ENCODE data around the gene KLHL10. TPM values are rescaled to one million over a fixed set of nuclear protein-coding genes. Genes with fewer than 3 reads are reported as not detected.
"Not testable (repeated sequence)": the region's sequence is repeated elsewhere in the genome, so short reads cannot be mapped to it uniquely, and the experiment has no call there.

Gene KLHL10
- total RNA-seq, 2 experiments from 2014 or later: not detected

- POLR2A ChIA-PET: interaction anchor here (0.7 kb wide), 1 partner anchor 12 kb away, joined by 3 read pairs; the partner anchor contains the start of gene P3H4
- H3K4me1 ChIP-seq (ENCODE audit: insufficient read depth, low read length, poor library complexity, severe bottlenecking): no peaks in the 10 kb centered on the region
Observed at GRCh38 chr17:41823580-41823979, 14.0 kb upstream of the KLHL10 start.

DNA sequence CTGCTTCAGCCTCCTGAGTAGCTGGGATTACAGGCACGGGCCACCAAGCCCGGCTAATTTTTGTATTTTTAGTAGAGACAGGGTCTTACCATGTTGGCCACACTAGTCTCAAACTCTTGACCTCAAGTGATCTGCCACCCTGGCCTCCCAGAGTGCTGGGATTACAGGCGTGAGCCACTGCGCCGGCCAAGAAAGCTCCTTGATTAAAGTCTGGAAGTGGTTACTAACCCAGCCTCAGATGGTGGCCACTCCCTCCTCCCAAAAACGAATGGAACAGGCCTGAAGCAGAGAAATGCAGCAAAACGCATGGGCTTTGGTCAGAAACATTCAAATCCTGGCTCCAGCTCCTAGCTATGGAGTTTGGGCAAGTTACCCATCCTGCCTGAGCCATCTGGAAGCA lies 13.5 kb upstream of the KLHL10 start:
- no peaks in the 10 kb centered on the region for H3K9me3 ChIP-seq (ENCODE audit: low read length)
- no peaks in the 10 kb centered on the region for H3K4me1 ChIP-seq (ENCODE audit: insufficient read depth, low read length, poor library complexity, severe bottlenecking)
- no peaks in the 10 kb centered on the region for H4K20me1 ChIP-seq (ENCODE audit: insufficient read depth, low read length)
- CTCF ChIA-PET (ENCODE audit: unreplicated experiment): no interaction called here
- DNase-seq (ENCODE audit: low spot score): no peak
- no peaks in the 10 kb centered on the region for H3K79me2 ChIP-seq (ENCODE audit: insufficient read depth, low read depth, low read length)
- H3K27ac ChIP-seq (ENCODE audit: low read depth, low read length, poor library complexity, severe bottlenecking): no peak overlapping the region
- POLR2A ChIA-PET: no interaction called here
- H3K36me3 ChIP-seq (ENCODE audit: insufficient read depth, low read length): no peaks in the 10 kb centered on the region
- H3K4me2 ChIP-seq (ENCODE audit: low read length): no peak overlapping the region
- intact Hi-C loops (cut with micrococcal nuclease; ENCODE audit: unreplicated experiment): no loop called here
- H3K4me3 ChIP-seq (ENCODE audit: low read depth, low read length, poor library complexity, severe bottlenecking): no peak overlapping the region
- no TSS peak for BruUV-seq (replicated peaks)
- H3K9me2 ChIP-seq (ENCODE audit: insufficient read depth, low read length): no peaks in the 10 kb centered on the region
- TF ChIP-seq, protein P1, sequence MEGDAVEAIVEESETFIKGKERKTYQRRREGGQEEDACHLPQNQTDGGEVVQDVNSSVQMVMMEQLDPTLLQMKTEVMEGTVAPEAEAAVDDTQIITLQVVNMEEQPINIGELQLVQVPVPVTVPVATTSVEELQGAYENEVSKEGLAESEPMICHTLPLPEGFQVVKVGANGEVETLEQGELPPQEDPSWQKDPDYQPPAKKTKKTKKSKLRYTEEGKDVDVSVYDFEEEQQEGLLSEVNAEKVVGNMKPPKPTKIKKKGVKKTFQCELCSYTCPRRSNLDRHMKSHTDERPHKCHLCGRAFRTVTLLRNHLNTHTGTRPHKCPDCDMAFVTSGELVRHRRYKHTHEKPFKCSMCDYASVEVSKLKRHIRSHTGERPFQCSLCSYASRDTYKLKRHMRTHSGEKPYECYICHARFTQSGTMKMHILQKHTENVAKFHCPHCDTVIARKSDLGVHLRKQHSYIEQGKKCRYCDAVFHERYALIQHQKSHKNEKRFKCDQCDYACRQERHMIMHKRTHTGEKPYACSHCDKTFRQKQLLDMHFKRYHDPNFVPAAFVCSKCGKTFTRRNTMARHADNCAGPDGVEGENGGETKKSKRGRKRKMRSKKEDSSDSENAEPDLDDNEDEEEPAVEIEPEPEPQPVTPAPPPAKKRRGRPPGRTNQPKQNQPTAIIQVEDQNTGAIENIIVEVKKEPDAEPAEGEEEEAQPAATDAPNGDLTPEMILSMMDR (conservative IDR thresholded peaks at IDR 0.05; ENCODE audit: low read length): no peak
- no peak overlapping the region for H2AFZ ChIP-seq (ENCODE audit: low read length)

More at GRCh38 chr17:41823580-41823979, 14.0 kb upstream of the KLHL10 start:
- H3K9me2 ChIP-seq (ENCODE audit: insufficient read depth, low read length): no peaks in the 10 kb centered on the region
- TF ChIP-seq, protein P1 (conservative IDR thresholded peaks at IDR 0.05; ENCODE audit: low read length): no peak
- TF ChIP-seq EZH2phosphoT487 (IDR thresholded peaks at IDR 0.05; ENCODE audit: borderline replicate concordance, low read depth, low read length): no peak
- no peak overlapping the region for H3K27ac ChIP-seq (ENCODE audit: low read depth, low read length, poor library complexity, severe bottlenecking)
- H2AFZ ChIP-seq (ENCODE audit: low read length): no peak overlapping the region
- CTCF ChIA-PET (ENCODE audit: unreplicated experiment): no interaction called here
- no peak overlapping the region for H3K4me2 ChIP-seq (ENCODE audit: low read length)
- no TSS peak for BruUV-seq (replicated peaks)
- DNase-seq (ENCODE audit: low spot score): no peak
- H3K4me3 ChIP-seq (ENCODE audit: low read depth, low read length, poor library complexity, severe bottlenecking): no peak overlapping the region
- no peaks in the 10 kb centered on the region for H4K20me1 ChIP-seq (ENCODE audit: insufficient read depth, low read length)
- H3K36me3 ChIP-seq (ENCODE audit: insufficient read depth, low read length): no peaks in the 10 kb centered on the region
- intact Hi-C loops (cut with micrococcal nuclease; ENCODE audit: unreplicated experiment): no loop called here
- no peaks in the 10 kb centered on the region for H3K79me2 ChIP-seq (ENCODE audit: insufficient read depth, low read depth, low read length)
- no peaks in the 10 kb centered on the region for H3K9me3 ChIP-seq (ENCODE audit: low read length)

DNA sequence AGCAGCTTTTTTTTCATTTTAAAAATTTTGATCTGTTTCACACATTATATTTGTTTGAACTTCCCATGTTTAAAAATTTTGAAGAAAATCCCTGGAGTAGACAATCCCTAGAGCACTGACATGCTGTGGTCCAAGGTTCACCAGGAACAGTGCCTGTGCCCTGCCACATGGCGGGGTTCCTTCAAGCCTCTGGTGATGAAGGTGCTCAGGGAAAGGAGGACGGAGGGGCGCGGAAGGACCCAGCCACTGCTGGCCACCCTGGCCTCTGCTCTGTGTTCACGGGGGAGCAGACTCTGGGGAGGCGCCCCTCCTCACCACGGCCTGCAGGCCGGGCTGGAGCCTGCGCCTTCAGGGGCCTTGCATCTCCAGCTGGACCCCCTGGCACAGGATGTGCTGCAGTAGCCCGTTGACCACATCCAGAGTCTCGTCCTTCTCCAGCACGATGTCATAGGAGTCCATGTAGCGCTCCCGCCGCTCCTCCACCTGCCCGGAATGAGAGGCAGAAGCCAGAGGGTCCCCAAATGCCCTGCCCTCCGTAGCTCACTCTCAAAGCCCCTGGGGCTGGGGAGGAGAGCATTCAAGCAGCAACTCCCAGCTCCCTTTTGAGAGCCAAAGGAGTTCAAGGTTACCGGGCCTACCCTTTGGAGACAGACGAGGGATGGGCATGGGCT lies 12.3 kb upstream of the KLHL10 start:
- no TSS peak for BruUV-seq (replicated peaks)
- H3K4me2 ChIP-seq (ENCODE audit: low read length): no peak overlapping the region
- POLR2A ChIA-PET: interaction anchor here (0.5 kb wide), 1 partner anchor 25 kb away, joined by 4 read pairs; no protein-coding TSS in a partner anchor
- no peaks in the 10 kb centered on the region for H3K4me1 ChIP-seq (ENCODE audit: insufficient read depth, low read length, poor library complexity, severe bottlenecking)
- H3K36me3 ChIP-seq (ENCODE audit: insufficient read depth, low read length): no peaks in the 10 kb centered on the region
- H3K9me3 ChIP-seq (ENCODE audit: low read length): no peaks in the 10 kb centered on the region
- no peak overlapping the region for H3K4me3 ChIP-seq (ENCODE audit: low read depth, low read length, poor library complexity, severe bottlenecking)
- no peak for DNase-seq (ENCODE audit: low spot score)
- no peak overlapping the region for H3K27ac ChIP-seq (ENCODE audit: low read depth, low read length, poor library complexity, severe bottlenecking)
- no peaks in the 10 kb centered on the region for H3K79me2 ChIP-seq (ENCODE audit: insufficient read depth, low read depth, low read length)
- no peaks in the 10 kb centered on the region for H3K9me2 ChIP-seq (ENCODE audit: insufficient read depth, low read length)
- no peak overlapping the region for H2AFZ ChIP-seq (ENCODE audit: low read length)
- CTCF ChIA-PET (ENCODE audit: unreplicated experiment): no interaction called here
- H4K20me1 ChIP-seq (ENCODE audit: insufficient read depth, low read length): no peaks in the 10 kb centered on the region
- TF ChIP-seq EZH2phosphoT487 (IDR thresholded peaks at IDR 0.05; ENCODE audit: borderline replicate concordance, low read depth, low read length): no peak
- TF ChIP-seq, protein P1 (conservative IDR thresholded peaks at IDR 0.05; ENCODE audit: low read length): no peak
- intact Hi-C loops (cut with micrococcal nuclease; ENCODE audit: unreplicated experiment): no loop called here

DNA sequence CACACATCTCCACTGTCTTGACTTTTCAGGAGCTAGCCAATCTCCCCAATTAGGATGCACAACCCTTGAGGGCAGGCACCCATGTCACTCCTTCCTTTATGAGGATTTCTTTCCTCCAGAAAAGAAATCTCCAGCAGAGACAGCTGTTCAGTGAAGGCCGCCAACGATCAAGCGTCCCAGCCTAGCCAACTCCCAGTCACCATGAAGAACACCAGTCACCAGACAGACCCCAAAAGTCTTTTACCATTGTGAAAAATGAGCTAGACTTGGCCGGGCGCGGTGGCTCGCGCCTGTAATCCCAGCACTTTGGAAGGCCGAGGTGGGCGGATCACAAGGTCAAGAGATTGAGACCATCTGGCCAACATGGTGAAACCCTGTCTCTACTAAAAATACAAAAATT lies 7.7 kb upstream of the KLHL10 start:
- CTCF ChIA-PET (ENCODE audit: unreplicated experiment); H2AFZ ChIP-seq (ENCODE audit: low read length); H3K4me3 ChIP-seq (ENCODE audit: low read depth, low read length, poor library complexity, severe bottlenecking); intact Hi-C loops (cut with micrococcal nuclease; ENCODE audit: unreplicated experiment); BruUV-seq (replicated peaks); H3K36me3 ChIP-seq (ENCODE audit: insufficient read depth, low read length); H3K4me1 ChIP-seq (ENCODE audit: insufficient read depth, low read length, poor library complexity, severe bottlenecking); H3K9me3 ChIP-seq (ENCODE audit: low read length); DNase-seq (ENCODE audit: low spot score); H3K4me2 ChIP-seq (ENCODE audit: low read length); H3K27ac ChIP-seq (ENCODE audit: low read depth, low read length, poor library complexity, severe bottlenecking); H3K9me2 ChIP-seq (ENCODE audit: insufficient read depth, low read length); H3K79me2 ChIP-seq (ENCODE audit: insufficient read depth, low read depth, low read length); H4K20me1 ChIP-seq (ENCODE audit: insufficient read depth, low read length); POLR2A ChIA-PET: not testable (repeated sequence)
